A549 (cell line): ENCODE measurements around the gene ANKFN1. TPM values are rescaled to one million over a fixed set of nuclear protein-coding genes. Genes with fewer than 3 reads are reported as not detected.

Experiments
- ATAC-seq, 2 experiments: fragments of 200-7000 bp in 1 of 2; fragments of >200 bp in 1 of 2; cut with Nextera tagmentation in 1 of 2; cut with Tn5 transposase in 1 of 2; 3 replicates each; pipeline versions ENCODE4 v1.8.0 to v1.9.1; 2018 to 2020; ENCODE audit warnings: mild to moderate bottlenecking in 1 of 2, moderate library complexity in 1 of 2
- CTCF ChIA-PET: fragments of 300-600 bp; sonication (Branson Sonifier 250); formaldehyde crosslinking; extraction: SDS; loops from one replicate; lab custom pipeline; 2021; ENCODE audit warnings: antibody characterized with exemption, inconsistent platforms; lab: Yijun Ruan, JAX
- POLR2A ChIA-PET: fragments of 350-600 bp; formaldehyde crosslinking; extraction: SDS; loops from one replicate; lab custom pipeline; 2021; ENCODE audit warnings: antibody characterized with exemption, inconsistent platforms; lab: Yijun Ruan, JAX
- DNase-seq, 2 experiments: peaks; one replicate each; pipeline versions ENCODE4 v3.0.0 to v3.0.0-alpha.2; 2011 to 2016; ENCODE audit warnings: low read depth in 1 of 2, low spot score in 1 of 2
- FAIRE-seq: peaks from 2 replicates; lab custom pipeline; 2011; peaks lifted over from hg19 to GRCh38; lab: Jason Lieb, UNC
- H3K27ac ChIP-seq, 2 experiments: fragments of >200 bp; sonication (Bioruptor Twin); formaldehyde crosslinking; 3 replicates each; pipeline ENCODE4 v1.5.1; 2016 to 2017
- H3K4me1 ChIP-seq: fragments of >200 bp; sonication (Bioruptor Twin); formaldehyde crosslinking; 3 replicates; pipeline ENCODE4 v1.6.1; 2016
- H3K4me2 ChIP-seq: fragments of >200 bp; sonication (Bioruptor Twin); formaldehyde crosslinking; 3 replicates; pipeline ENCODE4 v1.6.1; 2016
- H3K4me3 ChIP-seq: fragments of >200 bp; sonication (Bioruptor Twin); formaldehyde crosslinking; 3 replicates; pipeline ENCODE4 v1.5.1; 2016
- H3K9me3 ChIP-seq: fragments of >200 bp; sonication (Bioruptor Twin); formaldehyde crosslinking; 3 replicates; pipeline ENCODE4 v1.6.1; 2016
- CBX2 ChIP-seq: fragments of 200-600 bp; sonication (generic); IDR thresholded peaks from 2 replicates; pipeline ENCODE4 v1.6.1; 2016; ENCODE audit warnings: low read depth, mild to moderate bottlenecking, borderline replicate concordance
- CEBPB ChIP-seq, 2 experiments: fragments of >200 bp in 1 of 2; sonication (Bioruptor Twin) in 1 of 2; formaldehyde crosslinking in 1 of 2; IDR thresholded peaks; 2 replicates each; pipeline ENCODE4 v1.6.1; 2012 to 2016
- CHD2 ChIP-seq: fragments of 150-350 bp; IDR thresholded peaks from 2 replicates; pipeline ENCODE4 v1.6.1; 2014; ENCODE audit warnings: low read length; ENCODE audit not compliant: partially characterized antibody
- ESRRA ChIP-seq: fragments of 150-350 bp; IDR thresholded peaks from 2 replicates; pipeline ENCODE4 v1.6.1; 2014; ENCODE audit warnings: mild to moderate bottlenecking, low read length, borderline replicate concordance
- FOSL2 ChIP-seq, 2 experiments: fragments of 450-650 bp in 1 of 2; fragments of >200 bp in 1 of 2; sonication (Bioruptor Twin) in 1 of 2; formaldehyde crosslinking; IDR thresholded peaks; 2 replicates each; pipeline versions ENCODE4 v1.5.0 to v1.6.1; 2016 to 2020; ENCODE audit warnings: mild to moderate bottlenecking in 1 of 2, moderate library complexity in 1 of 2
- FOXS1 ChIP-seq: fragments of 250-450 bp; sonication (Bioruptor Pico); IDR thresholded peaks from 2 replicates; pipeline ENCODE4 v1.5.0; 2020; ENCODE audit warnings: mild to moderate bottlenecking, moderate library complexity
- HEYL ChIP-seq: fragments of 250-450 bp; sonication (Bioruptor Pico); IDR thresholded peaks from 2 replicates; pipeline ENCODE4 v1.8.0; 2021; ENCODE audit warnings: mild to moderate bottlenecking, moderate library complexity
- HMGXB4 ChIP-seq: fragments of 250-450 bp; sonication (Bioruptor Pico); IDR thresholded peaks from 2 replicates; pipeline ENCODE4 v1.5.0; 2021; ENCODE audit warnings: mild to moderate bottlenecking, moderate library complexity, borderline replicate concordance
- HOXA7 ChIP-seq: fragments of 250-450 bp; sonication (Bioruptor Pico); IDR thresholded peaks from 2 replicates; pipeline ENCODE4 v1.5.0; 2020; ENCODE audit warnings: mild to moderate bottlenecking, moderate library complexity
- HOXB13 ChIP-seq: fragments of 250-450 bp; sonication (Bioruptor Pico); IDR thresholded peaks from 2 replicates; pipeline ENCODE4 v1.5.0; 2020; ENCODE audit warnings: low read depth, mild to moderate bottlenecking, moderate library complexity
- HOXB5 ChIP-seq: fragments of 250-450 bp; sonication (Bioruptor Pico); IDR thresholded peaks from 2 replicates; pipeline ENCODE4 v1.5.0; 2020; ENCODE audit warnings: mild to moderate bottlenecking, moderate library complexity
- KDM1A ChIP-seq: fragments of 200-600 bp; sonication (generic); IDR thresholded peaks from 2 replicates; pipeline ENCODE4 v1.6.1; 2016; ENCODE audit warnings: low read depth, mild to moderate bottlenecking
- KDM5A ChIP-seq: fragments of 200-600 bp; sonication (generic); IDR thresholded peaks from 2 replicates; pipeline ENCODE4 v1.6.1; 2016; ENCODE audit warnings: antibody characterized with exemption, mild to moderate bottlenecking
- MAFK ChIP-seq: fragments of 450-650 bp; IDR thresholded peaks from 2 replicates; pipeline ENCODE4 v1.6.1; 2014; ENCODE audit not compliant: partially characterized antibody
- MAX ChIP-seq: IDR thresholded peaks from 2 replicates; pipeline ENCODE4 v1.6.1; 2012
- MAZ ChIP-seq: fragments of 150-350 bp; IDR thresholded peaks from 2 replicates; pipeline ENCODE4 v1.6.1; 2014; ENCODE audit warnings: antibody characterized with exemption, low read depth, low read length, borderline replicate concordance
- NPAS2 ChIP-seq: fragments of 250-450 bp; sonication (Bioruptor Pico); IDR thresholded peaks from 2 replicates; pipeline ENCODE4 v1.8.0; 2022; ENCODE audit warnings: mild to moderate bottlenecking, moderate library complexity, borderline replicate concordance
- NR3C1 ChIP-seq: fragments of >200 bp; sonication (Bioruptor Twin); formaldehyde crosslinking; IDR thresholded peaks from 3 replicates; pipeline ENCODE4 v1.6.1; 2017
- PBX3 ChIP-seq: IDR thresholded peaks from 2 replicates; pipeline ENCODE4 v1.6.1; 2012
- POLR2AphosphoS2 ChIP-seq: conservative IDR thresholded peaks from 2 replicates; pipeline ENCODE4 v1.6.1; 2012; ENCODE audit warnings: low read length, improper control_type of control experiment, inconsistent platforms
- RAD21 ChIP-seq, 2 experiments: fragments of >200 bp in 1 of 2; sonication (Bioruptor Twin) in 1 of 2; formaldehyde crosslinking in 1 of 2; IDR thresholded peaks in 1 of 2; conservative IDR thresholded peaks in 1 of 2; 2 replicates in 1 of 2; 3 replicates in 1 of 2; pipeline ENCODE4 v1.6.1; 2012 to 2018; ENCODE audit warnings: inconsistent platforms in 1 of 2
- RCOR1 ChIP-seq: fragments of 150-350 bp; IDR thresholded peaks from 2 replicates; pipeline ENCODE4 v1.6.1; 2014; ENCODE audit warnings: antibody characterized with exemption, low read length, low read depth
- RNF2 ChIP-seq: fragments of 200-600 bp; sonication (generic); IDR thresholded peaks from 2 replicates; pipeline ENCODE4 v1.6.1; 2016; ENCODE audit warnings: low read depth, mild to moderate bottlenecking, antibody characterized with exemption, moderate library complexity, borderline replicate concordance
- SREBF2 ChIP-seq: fragments of 450-650 bp; IDR thresholded peaks from 2 replicates; pipeline ENCODE4 v1.6.1; 2014; ENCODE audit warnings: mild to moderate bottlenecking, moderate library complexity
- TP53 ChIP-seq: fragments of 250-450 bp; sonication (Bioruptor Pico); IDR thresholded peaks from 2 replicates; pipeline ENCODE4 v1.5.0; 2021; ENCODE audit warnings: mild to moderate bottlenecking, moderate library complexity
- USF2 ChIP-seq: fragments of 450-650 bp; IDR thresholded peaks from 2 replicates; pipeline ENCODE4 v1.6.1; 2014; ENCODE audit warnings: antibody characterized with exemption
- ZNF302 ChIP-seq: fragments of 250-450 bp; sonication (Bioruptor Pico); IDR thresholded peaks from 2 replicates; pipeline ENCODE4 v1.9.0; 2021; ENCODE audit warnings: inconsistent platforms, mild to moderate bottlenecking, moderate library complexity
- WGBS: methylation state at CpG from one replicate; pipeline ENCODE4 v1.1.6; 2017; ENCODE audit errors: missing lambda C conversion rate; 5-methylcytosine and 5-hydroxymethylcytosine counted together
- polyA plus RNA-seq, 4 experiments: library from polyadenylated mRNA; depleted of rRNA in 3 of 4; stranded (reverse); fragments of >200 nt; fragmentation: RNase III in 1 of 4; extraction: RNeasy Plus Mini Kit Qiagen cat#74134 plus additional on column Dnase treatment in 1 of 4; gene quantifications; 2 replicates in 3 of 4; 3 replicates in 1 of 4; pipeline ENCODE4 v1.2.3, GENCODE V29; 2011 to 2017

ANKFN1 gene
- polyA plus RNA-seq, 2 of the 4 experiments (the other 2 are of a cell fraction) = 0.37 TPM; not detected in 1

- no peak for DNase-seq
- H3K4me1 ChIP-seq = peaks cover 3% of the 10 kb centered on the region; the same call in 1 of the 3 replicates
- no peak overlapping the region for H3K4me2 ChIP-seq
- FAIRE-seq = no peak
- CTCF ChIA-PET = no interaction called here
- TF ChIP-seq CHD2 (no peak), PBX3 (no peak), CEBPB (IDR thresholded peaks at IDR 0.05) (no peak), HEYL (CRISPR knock-in tag) (no peak), MAZ (no peak), POLR2AphosphoS2 (no peak), KDM5A (no peak), HOXA7 (no peak), KDM1A (no peak)
- TF ChIP-seq, all 56 proteins: peak for 0
- Histone ChIP-seq H3K4me3 (no peak overlapping the region), H3K27ac (no peak overlapping the region), H3K9me3 (no peaks in the 10 kb centered on the region)
- 5% methylated on average over 2 of the region's 2 CpGs for WGBS
- no peak for ATAC-seq
- POLR2A ChIA-PET = no interaction called here
Measured at GRCh38 chr17:56175299-56175955, 22.2 kb downstream of the ANKFN1 start.

- Histone ChIP-seq H3K4me2 (0 out of 3 replicates have a peak overlapping the region, but pooled peaks have one; percentile 2), H3K4me1 (peaks cover 3% of the 10 kb centered on the region; the same call in 1 of the 3 replicates), H3K27ac (no peak overlapping the region), H3K4me3 (no peak overlapping the region), H3K9me3 (no peaks in the 10 kb centered on the region)
- POLR2A ChIA-PET = no interaction called here
- 13% methylated on average over 4 of the region's 4 CpGs for WGBS
- TF ChIP-seq HOXB5 (CRISPR knock-in tag) = no peak
- no peak for TF ChIP-seq MAFK
- TF ChIP-seq RCOR1 = no peak
- TF ChIP-seq ZNF302 = no peak
- TF ChIP-seq KDM1A = no peak
- no peak for TF ChIP-seq RNF2
- TF ChIP-seq ESRRA = no peak
- no peak for TF ChIP-seq RAD21 (conservative IDR thresholded peaks at IDR 0.05 in 1 of 2, IDR thresholded peaks at IDR 0.05 in 1 of 2)
- TF ChIP-seq TP53 (CRISPR knock-in tag) = no peak
- TF ChIP-seq CBX2 = no peak
- TF ChIP-seq NR3C1 = no peak
- no peak for TF ChIP-seq USF2
- TF ChIP-seq FOSL2 (IDR thresholded peaks at IDR 0.05) = no peak
- TF ChIP-seq FOSL2 (CRISPR knock-in tag; IDR thresholded peaks at IDR 0.05) = no peak
- TF ChIP-seq SREBF2 = no peak
- TF ChIP-seq NPAS2 (CRISPR knock-in tag) = no peak
- TF ChIP-seq FOXS1 = no peak
- no peak for TF ChIP-seq HOXB13 (CRISPR knock-in tag)
- no peak for TF ChIP-seq MAX
- TF ChIP-seq HMGXB4 (CRISPR knock-in tag) = no peak
- no peak for DNase-seq
- CTCF ChIA-PET = interaction anchor here (0.6 kb wide), 1 partner anchor 24 kb away, joined by 3 read pairs; no protein-coding TSS in a partner anchor
- ATAC-seq = peak in 1 of 2 experiments; percentile 30; a peak in 1 of 6 replicates
- no peak for FAIRE-seq
Measured at GRCh38 chr17:56176091-56176490, 22.8 kb downstream of the ANKFN1 start.
